GM23338 (cell line): ENCODE measurements around the gene CMSS1. TPM values are rescaled to one million over a fixed set of nuclear protein-coding genes. Genes with fewer than 3 reads are reported as not detected.

Experiments used
- ATAC-seq: fragments of 200-7000 bp; cut with Tn5 transposase; 3 replicates; pipeline ENCODE4 v1.9.1; 2020
- DNase-seq: peaks from one replicate; pipeline ENCODE4 v3.0.0-alpha.2; 2015; ENCODE audit warnings: low spot score
- H2AFZ ChIP-seq: fragments of 200-600 bp; sonication (generic); 2 replicates; pipeline ENCODE4 v1.8.0; 2016; ENCODE audit warnings: antibody characterized with exemption, mild to moderate bottlenecking, moderate library complexity
- H3F3A ChIP-seq: fragments of 200-600 bp; sonication (generic); replicated peaks from 2 replicates; pipeline ENCODE4 v1.8.0; 2017; ENCODE audit warnings: antibody characterized with exemption, mixed run types, low read depth
- H3K27ac ChIP-seq: fragments of 200-600 bp; sonication (generic); 2 replicates; pipeline ENCODE4 v1.6.1; 2016; ENCODE audit warnings: low read depth
- H3K27me3 ChIP-seq: fragments of 200-600 bp; sonication (generic); 2 replicates; pipeline ENCODE4 v1.8.0; 2016; ENCODE audit warnings: mild to moderate bottlenecking, mixed run types, moderate library complexity; ENCODE audit not compliant: insufficient read depth
- H3K36me3 ChIP-seq: fragments of 200-600 bp; sonication (generic); 2 replicates; pipeline ENCODE4 v1.8.0; 2016; ENCODE audit warnings: mild to moderate bottlenecking; ENCODE audit not compliant: insufficient read depth
- H3K4me1 ChIP-seq: fragments of 200-600 bp; sonication (generic); 2 replicates; pipeline ENCODE4 v1.8.0; 2016; ENCODE audit warnings: mild to moderate bottlenecking, moderate library complexity; ENCODE audit not compliant: insufficient read depth
- H3K4me2 ChIP-seq: fragments of 200-600 bp; sonication (generic); 2 replicates; pipeline ENCODE4 v1.7.1; 2017; ENCODE audit warnings: mixed run types
- H3K4me3 ChIP-seq: fragments of 200-600 bp; sonication (generic); 2 replicates; pipeline ENCODE4 v1.6.1; 2016; ENCODE audit warnings: mixed run types
- H3K79me2 ChIP-seq: fragments of 200-600 bp; sonication (generic); replicated peaks from 2 replicates; pipeline ENCODE4 v1.8.0; 2017; ENCODE audit warnings: mild to moderate bottlenecking; ENCODE audit not compliant: insufficient read depth
- H3K9me2 ChIP-seq: fragments of 200-600 bp; sonication (generic); 2 replicates; pipeline ENCODE4 v1.8.0; 2017; ENCODE audit not compliant: insufficient read depth
- H4K20me1 ChIP-seq: fragments of 200-600 bp; sonication (generic); replicated peaks from 2 replicates; pipeline ENCODE4 v1.8.0; 2017; ENCODE audit warnings: mild to moderate bottlenecking; ENCODE audit not compliant: insufficient read depth
- H3K27ac Mint-ChIP-seq: 2 replicates; pipeline ENCODE4 v1.8.0; 2020; ENCODE audit warnings: inconsistent platforms, mild to moderate bottlenecking, moderate library complexity, mixed read lengths
- H3K27me3 Mint-ChIP-seq: 3 replicates; pipeline ENCODE4 v1.8.0; 2022; ENCODE audit warnings: low read depth, mild to moderate bottlenecking, moderate library complexity, mixed read lengths, inconsistent platforms; ENCODE audit not compliant: insufficient read depth, poor library complexity
- H3K36me3 Mint-ChIP-seq: 3 replicates; pipeline ENCODE4 v1.8.0; 2021; ENCODE audit warnings: low read depth, mild to moderate bottlenecking, inconsistent platforms, moderate library complexity, mixed read lengths
- H3K4me1 Mint-ChIP-seq: 3 replicates; pipeline ENCODE4 v1.8.0; 2020; ENCODE audit warnings: mild to moderate bottlenecking, inconsistent platforms, mixed read lengths
- H3K4me3 Mint-ChIP-seq: 3 replicates; pipeline ENCODE4 v1.8.0; 2021; ENCODE audit warnings: moderate library complexity, mild to moderate bottlenecking, inconsistent platforms, mixed read lengths
- H3K9me3 Mint-ChIP-seq: 3 replicates; pipeline ENCODE4 v1.8.0; 2020; ENCODE audit warnings: moderate library complexity, mild to moderate bottlenecking, inconsistent platforms, mixed read lengths
- CREB1 ChIP-seq: fragments of 250-450 bp; sonication (Bioruptor Pico); IDR thresholded peaks from 2 replicates; pipeline ENCODE4 v1.5.0; 2020; ENCODE audit warnings: low read depth, mild to moderate bottlenecking, moderate library complexity
- EZH2phosphoT487 ChIP-seq: fragments of 200-600 bp; sonication (generic); IDR thresholded peaks from one replicate; pipeline ENCODE4 v1.8.1; 2018; ENCODE audit warnings: antibody characterized with exemption; ENCODE audit not compliant: unreplicated experiment
- JUNB ChIP-seq: IDR thresholded peaks from one replicate; pipeline ENCODE4 v1.6.1; 2016; ENCODE audit warnings: antibody characterized with exemption; ENCODE audit not compliant: unreplicated experiment
- NANOG ChIP-seq: IDR thresholded peaks from 2 replicates; pipeline ENCODE4 v1.6.1; 2016; ENCODE audit warnings: antibody characterized with exemption, borderline replicate concordance
- POLR2AphosphoS5 ChIP-seq: IDR thresholded peaks from 2 replicates; pipeline ENCODE4 v1.6.1; 2016; ENCODE audit warnings: antibody characterized with exemption, low read depth
- STAT1 ChIP-seq: IDR thresholded peaks from one replicate; pipeline ENCODE4 v1.6.1; 2016; ENCODE audit warnings: antibody characterized with exemption; ENCODE audit not compliant: unreplicated experiment
- ZNF114 ChIP-seq: fragments of 250-450 bp; sonication (Bioruptor Pico); IDR thresholded peaks from 2 replicates; pipeline ENCODE4 v1.5.0; 2020; ENCODE audit warnings: mild to moderate bottlenecking, moderate library complexity
- ZNF331 ChIP-seq: fragments of 250-450 bp; sonication (Bioruptor Pico); IDR thresholded peaks from 2 replicates; pipeline ENCODE4 v1.5.0; 2020; ENCODE audit warnings: low read depth, mild to moderate bottlenecking, moderate library complexity
- polyA plus RNA-seq: library from polyadenylated mRNA; unstranded; fragments of >200 nt; fragmentation: Nextera tagmentation; extraction: Ambion mirVana; gene quantifications from 2 replicates; pipeline ENCODE4 v1.2.1, GENCODE V29; 2016
- total RNA-seq: library from RNA; depleted of rRNA; stranded (reverse); fragments of >200 nt; shearing (Covaris generic); gene quantifications from 2 replicates; pipeline ENCODE4 v1.2.3, GENCODE V29; 2014
- TF ChIP-seq, protein P1 (sequence below): IDR thresholded peaks from one replicate; pipeline ENCODE4 v1.6.1; 2018; ENCODE audit warnings: antibody characterized with exemption; ENCODE audit not compliant: unreplicated experiment
- TF ChIP-seq, protein P2 (sequence below): IDR thresholded peaks from 2 replicates; pipeline ENCODE4 v1.6.1; 2016; ENCODE audit warnings: antibody characterized with exemption
- TF ChIP-seq, protein P3 (sequence below): fragments of 250-450 bp; sonication (Bioruptor Pico); IDR thresholded peaks from 2 replicates; pipeline ENCODE4 v1.5.0; 2020; ENCODE audit warnings: mild to moderate bottlenecking, moderate library complexity

Gene CMSS1
- total and polyA plus RNA-seq, 2 experiments from 2014 or later: 39.4 to 187 TPM

DNA sequence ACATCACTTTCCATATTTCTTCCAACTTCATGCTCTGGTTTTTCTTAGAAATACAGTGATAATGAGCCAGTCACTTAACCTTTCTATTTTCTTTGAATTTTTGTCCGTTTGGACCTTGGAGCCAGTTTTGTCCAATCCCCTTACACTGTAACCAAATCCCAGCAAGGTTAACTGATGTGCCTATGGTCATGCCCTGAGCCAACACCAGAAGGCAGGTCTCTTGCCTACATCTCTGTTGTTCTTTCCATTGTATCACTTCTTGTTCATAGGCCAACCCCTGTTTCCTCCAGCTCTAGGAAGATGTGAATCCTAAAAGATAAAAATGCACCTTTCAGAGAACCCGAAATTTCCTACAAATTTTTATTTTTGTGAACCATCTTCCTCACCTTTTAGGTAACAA, 122.7 kb downstream of the CMSS1 start:
- peaks cover 24% of the 10 kb centered on the region for H3K4me1 Mint-ChIP-seq
- Histone ChIP-seq H3K27ac (no peak overlapping the region), H2AFZ (no peak overlapping the region), H3K9me2 (no peaks in the 10 kb centered on the region), H4K20me1 (no peaks in the 10 kb centered on the region), H3K36me3 (no peaks in the 10 kb centered on the region), H3K4me2 (no peak overlapping the region), H3K4me3 (no peak overlapping the region), H3K27me3 (no peaks in the 10 kb centered on the region), H3K4me1 (peaks cover 11% of the 10 kb centered on the region), H3F3A (no peaks in the 10 kb centered on the region), H3K79me2 (no peaks in the 10 kb centered on the region; the same call in 1 of the 2 replicates)
- no peaks in the 10 kb centered on the region for H3K9me3 Mint-ChIP-seq
- no peak for DNase-seq
- no peaks in the 10 kb centered on the region for H3K36me3 Mint-ChIP-seq
- no peak for ATAC-seq
- H3K4me3 Mint-ChIP-seq: no peak overlapping the region
- no peak overlapping the region for H3K27ac Mint-ChIP-seq
- no peak for TF ChIP-seq NANOG
- TF ChIP-seq POLR2AphosphoS5: no peak
- no peak for TF ChIP-seq CREB1
- TF ChIP-seq EZH2phosphoT487: no peak
- no peak for TF ChIP-seq STAT1
- TF ChIP-seq JUNB: no peak
- no peak for TF ChIP-seq ZNF114 (CRISPR knock-in tag)
- TF ChIP-seq, protein P1, sequence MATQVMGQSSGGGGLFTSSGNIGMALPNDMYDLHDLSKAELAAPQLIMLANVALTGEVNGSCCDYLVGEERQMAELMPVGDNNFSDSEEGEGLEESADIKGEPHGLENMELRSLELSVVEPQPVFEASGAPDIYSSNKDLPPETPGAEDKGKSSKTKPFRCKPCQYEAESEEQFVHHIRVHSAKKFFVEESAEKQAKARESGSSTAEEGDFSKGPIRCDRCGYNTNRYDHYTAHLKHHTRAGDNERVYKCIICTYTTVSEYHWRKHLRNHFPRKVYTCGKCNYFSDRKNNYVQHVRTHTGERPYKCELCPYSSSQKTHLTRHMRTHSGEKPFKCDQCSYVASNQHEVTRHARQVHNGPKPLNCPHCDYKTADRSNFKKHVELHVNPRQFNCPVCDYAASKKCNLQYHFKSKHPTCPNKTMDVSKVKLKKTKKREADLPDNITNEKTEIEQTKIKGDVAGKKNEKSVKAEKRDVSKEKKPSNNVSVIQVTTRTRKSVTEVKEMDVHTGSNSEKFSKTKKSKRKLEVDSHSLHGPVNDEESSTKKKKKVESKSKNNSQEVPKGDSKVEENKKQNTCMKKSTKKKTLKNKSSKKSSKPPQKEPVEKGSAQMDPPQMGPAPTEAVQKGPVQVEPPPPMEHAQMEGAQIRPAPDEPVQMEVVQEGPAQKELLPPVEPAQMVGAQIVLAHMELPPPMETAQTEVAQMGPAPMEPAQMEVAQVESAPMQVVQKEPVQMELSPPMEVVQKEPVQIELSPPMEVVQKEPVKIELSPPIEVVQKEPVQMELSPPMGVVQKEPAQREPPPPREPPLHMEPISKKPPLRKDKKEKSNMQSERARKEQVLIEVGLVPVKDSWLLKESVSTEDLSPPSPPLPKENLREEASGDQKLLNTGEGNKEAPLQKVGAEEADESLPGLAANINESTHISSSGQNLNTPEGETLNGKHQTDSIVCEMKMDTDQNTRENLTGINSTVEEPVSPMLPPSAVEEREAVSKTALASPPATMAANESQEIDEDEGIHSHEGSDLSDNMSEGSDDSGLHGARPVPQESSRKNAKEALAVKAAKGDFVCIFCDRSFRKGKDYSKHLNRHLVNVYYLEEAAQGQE: no peak
- TF ChIP-seq ZNF331 (CRISPR knock-in tag): no peak
- no peaks in the 10 kb centered on the region for H3K27me3 Mint-ChIP-seq

DNA sequence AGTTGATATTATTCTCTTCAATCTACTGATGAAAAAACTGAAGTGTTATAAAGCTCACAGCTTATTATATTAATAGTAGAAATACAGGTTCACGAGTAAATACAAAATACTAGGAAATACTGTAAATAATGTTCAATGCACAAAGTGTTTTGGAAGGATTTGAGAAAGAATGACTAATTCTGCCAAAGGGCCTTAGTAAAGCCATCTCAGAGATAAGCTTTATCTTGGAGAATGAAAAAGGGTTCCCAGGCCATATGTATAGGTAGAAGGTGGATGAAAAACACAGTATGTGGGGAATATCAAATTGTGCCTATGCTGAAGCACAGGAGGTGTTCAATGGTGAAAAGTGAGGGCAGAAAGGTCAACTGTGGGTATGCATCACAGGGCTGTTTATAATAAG, 123.5 kb downstream of the CMSS1 start:
- H3K4me1 ChIP-seq: peaks cover 14% of the 10 kb centered on the region
- H4K20me1 ChIP-seq: no peaks in the 10 kb centered on the region
- no peak for DNase-seq
- no peaks in the 10 kb centered on the region for H3F3A ChIP-seq
- H3K4me2 ChIP-seq: no peak overlapping the region
- H3K36me3 ChIP-seq: no peaks in the 10 kb centered on the region
- H3K4me1 Mint-ChIP-seq: peaks cover 26% of the 10 kb centered on the region
- TF ChIP-seq, protein P2, sequence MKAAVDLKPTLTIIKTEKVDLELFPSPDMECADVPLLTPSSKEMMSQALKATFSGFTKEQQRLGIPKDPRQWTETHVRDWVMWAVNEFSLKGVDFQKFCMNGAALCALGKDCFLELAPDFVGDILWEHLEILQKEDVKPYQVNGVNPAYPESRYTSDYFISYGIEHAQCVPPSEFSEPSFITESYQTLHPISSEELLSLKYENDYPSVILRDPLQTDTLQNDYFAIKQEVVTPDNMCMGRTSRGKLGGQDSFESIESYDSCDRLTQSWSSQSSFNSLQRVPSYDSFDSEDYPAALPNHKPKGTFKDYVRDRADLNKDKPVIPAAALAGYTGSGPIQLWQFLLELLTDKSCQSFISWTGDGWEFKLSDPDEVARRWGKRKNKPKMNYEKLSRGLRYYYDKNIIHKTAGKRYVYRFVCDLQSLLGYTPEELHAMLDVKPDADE: no peak
- TF ChIP-seq ZNF114 (CRISPR knock-in tag) (no peak), CREB1 (no peak), ZNF331 (CRISPR knock-in tag) (no peak), EZH2phosphoT487 (no peak)
- TF ChIP-seq, protein P3, sequence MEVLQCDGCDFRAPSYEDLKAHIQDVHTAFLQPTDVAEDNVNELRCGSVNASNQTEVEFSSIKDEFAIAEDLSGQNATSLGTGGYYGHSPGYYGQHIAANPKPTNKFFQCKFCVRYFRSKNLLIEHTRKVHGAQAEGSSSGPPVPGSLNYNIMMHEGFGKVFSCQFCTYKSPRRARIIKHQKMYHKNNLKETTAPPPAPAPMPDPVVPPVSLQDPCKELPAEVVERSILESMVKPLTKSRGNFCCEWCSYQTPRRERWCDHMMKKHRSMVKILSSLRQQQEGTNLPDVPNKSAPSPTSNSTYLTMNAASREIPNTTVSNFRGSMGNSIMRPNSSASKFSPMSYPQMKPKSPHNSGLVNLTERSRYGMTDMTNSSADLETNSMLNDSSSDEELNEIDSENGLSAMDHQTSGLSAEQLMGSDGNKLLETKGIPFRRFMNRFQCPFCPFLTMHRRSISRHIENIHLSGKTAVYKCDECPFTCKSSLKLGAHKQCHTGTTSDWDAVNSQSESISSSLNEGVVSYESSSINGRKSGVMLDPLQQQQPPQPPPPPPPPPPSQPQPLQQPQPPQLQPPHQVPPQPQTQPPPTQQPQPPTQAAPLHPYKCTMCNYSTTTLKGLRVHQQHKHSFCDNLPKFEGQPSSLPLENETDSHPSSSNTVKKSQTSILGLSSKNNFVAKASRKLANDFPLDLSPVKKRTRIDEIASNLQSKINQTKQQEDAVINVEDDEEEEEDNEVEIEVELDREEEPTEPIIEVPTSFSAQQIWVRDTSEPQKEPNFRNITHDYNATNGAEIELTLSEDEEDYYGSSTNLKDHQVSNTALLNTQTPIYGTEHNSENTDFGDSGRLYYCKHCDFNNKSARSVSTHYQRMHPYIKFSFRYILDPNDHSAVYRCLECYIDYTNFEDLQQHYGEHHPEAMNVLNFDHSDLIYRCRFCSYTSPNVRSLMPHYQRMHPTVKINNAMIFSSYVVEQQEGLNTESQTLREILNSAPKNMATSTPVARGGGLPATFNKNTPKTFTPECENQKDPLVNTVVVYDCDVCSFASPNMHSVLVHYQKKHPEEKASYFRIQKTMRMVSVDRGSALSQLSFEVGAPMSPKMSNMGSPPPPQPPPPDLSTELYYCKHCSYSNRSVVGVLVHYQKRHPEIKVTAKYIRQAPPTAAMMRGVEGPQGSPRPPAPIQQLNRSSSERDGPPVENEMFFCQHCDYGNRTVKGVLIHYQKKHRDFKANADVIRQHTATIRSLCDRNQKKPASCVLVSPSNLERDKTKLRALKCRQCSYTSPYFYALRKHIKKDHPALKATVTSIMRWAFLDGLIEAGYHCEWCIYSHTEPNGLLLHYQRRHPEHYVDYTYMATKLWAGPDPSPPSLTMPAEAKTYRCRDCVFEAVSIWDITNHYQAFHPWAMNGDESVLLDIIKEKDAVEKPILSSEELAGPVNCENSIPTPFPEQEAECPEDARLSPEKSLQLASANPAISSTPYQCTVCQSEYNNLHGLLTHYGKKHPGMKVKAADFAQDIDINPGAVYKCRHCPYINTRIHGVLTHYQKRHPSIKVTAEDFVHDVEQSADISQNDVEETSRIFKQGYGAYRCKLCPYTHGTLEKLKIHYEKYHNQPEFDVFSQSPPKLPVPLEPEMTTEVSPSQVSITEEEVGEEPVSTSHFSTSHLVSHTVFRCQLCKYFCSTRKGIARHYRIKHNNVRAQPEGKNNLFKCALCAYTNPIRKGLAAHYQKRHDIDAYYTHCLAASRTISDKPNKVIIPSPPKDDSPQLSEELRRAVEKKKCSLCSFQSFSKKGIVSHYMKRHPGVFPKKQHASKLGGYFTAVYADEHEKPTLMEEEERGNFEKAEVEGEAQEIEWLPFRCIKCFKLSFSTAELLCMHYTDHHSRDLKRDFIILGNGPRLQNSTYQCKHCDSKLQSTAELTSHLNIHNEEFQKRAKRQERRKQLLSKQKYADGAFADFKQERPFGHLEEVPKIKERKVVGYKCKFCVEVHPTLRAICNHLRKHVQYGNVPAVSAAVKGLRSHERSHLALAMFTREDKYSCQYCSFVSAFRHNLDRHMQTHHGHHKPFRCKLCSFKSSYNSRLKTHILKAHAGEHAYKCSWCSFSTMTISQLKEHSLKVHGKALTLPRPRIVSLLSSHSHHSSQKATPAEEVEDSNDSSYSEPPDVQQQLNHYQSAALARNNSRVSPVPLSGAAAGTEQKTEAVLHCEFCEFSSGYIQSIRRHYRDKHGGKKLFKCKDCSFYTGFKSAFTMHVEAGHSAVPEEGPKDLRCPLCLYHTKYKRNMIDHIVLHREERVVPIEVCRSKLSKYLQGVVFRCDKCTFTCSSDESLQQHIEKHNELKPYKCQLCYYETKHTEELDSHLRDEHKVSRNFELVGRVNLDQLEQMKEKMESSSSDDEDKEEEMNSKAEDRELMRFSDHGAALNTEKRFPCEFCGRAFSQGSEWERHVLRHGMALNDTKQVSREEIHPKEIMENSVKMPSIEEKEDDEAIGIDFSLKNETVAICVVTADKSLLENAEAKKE (CRISPR knock-in tag): no peak
- H2AFZ ChIP-seq: no peak overlapping the region
- no peaks in the 10 kb centered on the region for H3K36me3 Mint-ChIP-seq
- no peak overlapping the region for H3K27ac ChIP-seq
- no peaks in the 10 kb centered on the region for H3K9me2 ChIP-seq
- no peak overlapping the region for H3K4me3 ChIP-seq
- H3K27me3 ChIP-seq: no peaks in the 10 kb centered on the region
- H3K4me3 Mint-ChIP-seq: no peak overlapping the region
- no peak overlapping the region for H3K27ac Mint-ChIP-seq
- no peaks in the 10 kb centered on the region; the same call in 1 of the 2 replicates for H3K79me2 ChIP-seq
- H3K9me3 Mint-ChIP-seq: no peaks in the 10 kb centered on the region
- no peak for ATAC-seq
- H3K27me3 Mint-ChIP-seq: no peaks in the 10 kb centered on the region
